ENCODE results near the gene NCOR2.
A peak's percentile ranks its signal among the peaks of the same experiment; 100 is the strongest.

Gene NCOR2

DNA sequence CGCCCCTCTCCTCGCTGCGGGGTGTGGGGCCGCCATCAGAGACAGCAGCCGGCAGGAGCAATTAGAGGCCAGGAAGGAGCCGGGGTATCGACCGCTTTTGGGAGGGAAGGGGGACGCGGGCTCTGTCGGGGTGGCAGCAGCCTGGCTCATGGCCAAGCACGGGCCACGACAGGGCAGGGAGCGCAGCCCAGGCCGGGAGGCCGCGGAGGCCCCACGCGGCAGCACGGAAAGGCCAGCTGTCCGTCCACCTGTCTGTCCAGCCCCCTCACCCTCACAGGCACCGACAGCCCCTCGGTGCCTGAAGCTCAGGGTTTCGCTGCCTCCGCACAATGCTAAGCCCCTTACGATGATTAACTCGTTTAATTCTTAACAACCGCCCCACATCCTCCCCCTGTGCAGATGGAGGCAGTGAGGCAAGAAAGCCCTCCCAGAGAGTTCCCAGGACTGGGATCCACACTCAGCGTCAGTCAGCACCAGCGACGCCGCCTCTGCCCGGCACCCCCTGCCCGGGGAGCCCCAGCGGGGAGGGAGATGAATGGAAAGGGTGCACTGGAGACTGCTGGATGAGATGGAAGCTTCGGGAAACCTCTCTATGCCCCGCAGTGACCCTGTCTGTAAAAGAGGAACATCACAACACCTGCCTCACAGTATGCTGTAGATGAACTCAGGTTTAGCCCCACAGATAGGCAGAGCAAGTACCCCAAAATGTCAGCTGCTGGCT is 23.7 kb downstream of the NCOR2 start:
- DNase-seq (ENCODE audit: low spot score): peak; percentile 82

DNA sequence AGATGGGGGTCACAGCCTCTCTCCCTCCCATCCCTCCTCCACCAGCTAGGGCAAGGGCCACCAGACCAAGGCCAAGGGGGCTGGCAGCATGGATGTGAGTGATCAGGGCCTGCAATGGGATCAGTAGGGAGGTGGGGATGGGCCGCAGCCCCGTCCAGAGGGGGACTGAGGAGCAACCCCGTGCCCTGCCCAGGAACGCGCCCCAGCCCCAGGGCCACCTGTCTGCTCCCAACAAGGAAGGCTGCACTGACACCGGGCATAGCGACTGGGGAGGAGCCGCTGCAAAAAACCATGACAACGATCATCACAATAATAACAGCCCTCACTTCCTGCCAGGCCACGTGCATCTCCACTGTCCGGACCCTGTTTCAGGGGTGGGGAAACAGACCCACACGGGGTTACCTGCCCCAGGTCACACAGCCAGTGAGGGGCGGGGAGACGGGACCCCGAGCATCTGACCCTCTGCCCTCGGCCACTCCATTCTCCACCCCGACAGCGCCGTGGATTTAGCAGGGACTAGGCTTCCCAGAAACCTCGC is 24.3 kb downstream of the NCOR2 start:
- DNase-seq (ENCODE audit: low spot score): peak; percentile 72

DNA sequence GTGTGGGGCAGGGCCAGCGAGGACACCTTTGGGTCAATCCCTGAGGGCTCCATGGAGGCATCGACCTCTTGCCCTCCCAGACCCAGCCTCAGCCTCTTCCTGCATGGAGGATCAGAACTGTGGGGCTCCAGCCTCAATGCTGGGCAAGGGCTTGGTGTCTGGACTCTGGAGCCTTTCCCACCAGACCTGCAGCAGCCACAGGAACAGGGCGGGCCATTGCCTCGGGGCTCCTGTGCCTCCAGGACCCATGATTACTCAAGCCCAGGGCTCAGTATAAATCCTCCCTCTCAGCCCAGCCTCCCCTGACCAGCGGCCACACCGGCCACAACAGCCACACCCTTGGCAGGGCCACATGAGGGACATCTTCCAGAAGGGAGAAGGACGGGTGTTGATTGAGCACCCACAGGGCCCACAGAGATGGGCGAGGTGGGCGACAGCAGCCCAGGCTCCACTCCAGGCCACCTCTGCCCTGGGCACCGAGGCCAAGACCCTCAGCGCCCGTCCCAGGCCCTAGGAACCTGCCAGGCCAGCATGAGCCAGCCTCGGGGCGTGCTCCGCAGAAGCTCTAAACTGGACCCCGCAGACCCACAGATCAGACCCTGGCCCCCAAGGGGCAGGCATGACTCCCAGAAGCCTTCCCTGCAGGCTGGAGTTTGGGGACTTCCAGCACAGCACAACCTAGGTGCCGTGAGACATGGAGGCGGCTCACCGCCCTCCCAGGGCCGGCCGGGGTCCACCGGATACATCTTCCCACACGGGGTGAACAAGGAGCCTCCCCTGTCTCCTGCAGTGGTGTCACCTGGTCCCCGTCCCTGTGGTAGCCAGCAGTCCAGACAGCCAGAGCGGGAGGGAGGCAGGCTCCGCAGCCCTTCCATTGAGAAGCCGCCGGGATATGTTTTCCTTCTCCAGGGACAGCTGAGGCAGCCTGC is 25.1 kb downstream of the NCOR2 start:
- no peak for DNase-seq (ENCODE audit: low spot score)

DNA sequence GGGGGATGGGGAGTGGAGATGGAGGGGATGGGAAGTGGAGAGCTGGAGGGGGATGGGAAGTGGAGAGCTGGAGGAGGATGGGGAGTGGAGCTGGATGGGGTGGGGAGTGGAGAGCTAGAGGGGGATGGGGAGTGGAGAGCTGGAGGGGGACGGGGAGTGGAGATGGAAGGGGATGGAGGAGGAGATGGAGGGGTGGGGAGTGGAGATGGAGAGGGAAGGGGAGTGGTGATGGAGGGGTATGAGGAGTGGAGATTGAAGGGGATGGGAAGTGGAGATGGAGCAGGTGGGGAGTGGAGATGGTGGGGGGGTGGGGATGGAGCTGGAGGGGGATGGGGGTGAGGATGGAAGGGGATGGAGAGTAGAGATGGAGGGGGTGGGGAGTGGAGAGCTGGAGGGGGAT is 26.1 kb downstream of the NCOR2 start:
- DNase-seq (ENCODE audit: low spot score): no peak

DNA sequence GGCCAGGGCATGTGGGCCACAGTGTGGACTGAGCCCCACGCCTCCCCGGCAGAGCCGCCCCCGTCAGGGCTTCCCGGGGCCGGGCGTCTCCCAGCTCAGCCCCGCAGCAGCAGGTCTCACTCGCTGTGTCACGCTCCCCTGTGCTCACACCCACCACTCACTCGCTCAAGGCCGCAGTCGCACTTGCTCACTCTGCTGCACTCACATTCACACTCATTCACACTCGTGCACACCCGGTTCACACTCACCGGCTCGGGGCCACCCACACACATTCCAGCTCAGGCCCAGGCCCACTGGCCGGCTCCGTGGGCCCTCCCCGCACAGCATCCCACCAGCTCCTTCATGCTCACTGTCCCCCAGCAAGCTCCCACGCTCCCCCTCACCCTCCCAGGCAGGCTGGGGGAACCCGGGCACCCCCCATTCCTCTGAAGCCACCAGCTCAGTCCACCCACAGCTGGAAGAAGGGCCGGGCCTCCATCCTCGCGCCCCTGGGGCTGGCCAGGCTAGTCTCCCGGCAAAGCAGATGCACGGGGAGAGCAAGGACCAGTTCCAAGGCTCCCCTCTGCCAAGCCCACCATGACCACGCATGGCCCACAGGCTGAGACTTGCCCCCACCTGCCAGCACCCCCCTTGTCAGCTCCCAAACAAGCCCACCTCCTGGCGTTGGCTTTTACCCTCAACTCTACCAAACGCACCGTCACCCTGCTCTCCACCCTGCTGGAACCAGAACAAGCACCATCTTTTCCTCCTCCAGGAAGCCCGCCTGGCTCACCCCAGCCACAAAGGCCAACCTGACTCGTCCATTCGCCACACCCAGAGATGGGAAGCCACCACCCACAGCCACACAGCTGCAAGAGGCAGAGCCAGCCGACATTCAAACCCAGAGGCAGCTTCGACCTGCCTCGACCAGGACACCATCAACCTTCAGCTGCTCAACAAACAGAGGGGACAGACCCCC is 28.0 kb downstream of the NCOR2 start:
- DNase-seq (ENCODE audit: low spot score): no peak

DNA sequence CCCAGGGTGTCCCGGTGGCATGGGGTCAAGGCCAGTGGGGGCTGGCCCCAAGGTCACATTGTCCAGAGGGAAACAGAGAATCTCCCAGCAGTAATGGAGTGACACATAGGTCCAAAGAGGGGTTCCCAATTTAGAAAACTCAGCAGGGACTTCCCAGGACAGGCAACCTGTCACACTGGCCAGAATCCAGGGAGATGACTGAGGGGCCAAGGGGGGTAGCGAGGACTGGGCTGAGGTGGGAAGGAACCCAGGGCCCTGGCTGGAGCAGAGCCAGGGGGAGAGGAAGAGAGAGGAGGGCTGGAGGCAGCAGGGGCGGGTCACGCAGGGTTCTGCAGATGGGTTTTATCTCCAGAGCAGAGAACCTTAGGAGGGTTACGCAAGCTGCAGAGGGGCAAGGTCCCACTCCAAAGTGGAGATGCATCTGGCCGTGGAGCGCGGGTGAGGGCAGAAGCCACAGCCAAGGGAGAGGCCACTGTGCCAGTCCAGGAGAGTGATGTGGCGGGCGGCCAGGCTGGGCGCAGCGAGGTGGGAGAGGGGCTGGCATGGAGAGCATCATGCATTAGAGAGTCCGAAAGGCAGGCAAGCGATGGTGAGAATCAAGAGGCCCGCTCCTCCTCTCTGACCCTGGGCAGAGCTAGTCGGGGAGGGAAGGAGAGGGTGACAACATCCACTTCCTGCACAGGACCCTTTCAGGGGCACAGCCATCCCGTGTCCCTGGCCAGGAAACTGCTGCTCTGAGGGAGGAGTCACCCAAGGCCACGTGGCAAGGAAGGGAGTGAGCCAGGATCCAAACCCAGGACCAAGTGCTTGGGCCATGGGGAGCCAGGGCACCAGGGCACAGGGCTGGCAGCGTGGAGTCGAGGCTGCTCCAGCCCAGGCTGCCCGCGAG is 29.0 kb downstream of the NCOR2 start:
- no peak for DNase-seq (ENCODE audit: low spot score)

DNA sequence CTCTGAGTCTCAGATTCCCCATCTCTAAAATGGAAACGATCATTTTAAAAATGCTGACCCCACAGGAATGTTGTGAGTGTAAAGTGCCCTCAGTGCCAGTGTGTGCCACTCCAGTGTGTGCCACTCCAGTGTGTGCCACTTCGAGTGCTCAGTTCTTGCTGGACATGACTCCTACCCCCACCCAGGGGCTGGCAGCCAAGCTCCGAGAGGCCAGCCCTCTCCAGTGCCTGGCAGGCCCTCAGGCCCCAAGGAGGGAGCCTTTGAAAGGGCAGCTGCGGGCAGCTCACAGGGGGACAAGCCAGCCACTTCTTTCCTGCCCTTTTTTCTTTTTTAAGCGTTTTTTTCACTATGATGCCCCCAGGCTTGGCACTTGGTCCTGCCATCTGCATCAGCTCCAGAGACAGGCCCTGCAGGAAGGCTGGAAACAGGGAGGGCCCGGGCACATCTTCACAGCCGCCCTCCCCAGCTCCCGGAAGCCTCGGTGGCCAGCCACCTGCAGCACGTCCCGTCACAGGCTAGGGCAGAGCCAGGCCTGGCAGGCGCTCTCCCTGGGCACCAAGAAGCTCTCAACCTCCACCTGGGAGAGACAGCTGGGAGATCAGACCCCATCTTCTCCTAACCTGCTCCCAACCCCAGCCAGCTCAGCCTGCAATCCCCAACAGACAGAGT is 29.8 kb downstream of the NCOR2 start:
- DNase-seq (ENCODE audit: low spot score): no peak

DNA sequence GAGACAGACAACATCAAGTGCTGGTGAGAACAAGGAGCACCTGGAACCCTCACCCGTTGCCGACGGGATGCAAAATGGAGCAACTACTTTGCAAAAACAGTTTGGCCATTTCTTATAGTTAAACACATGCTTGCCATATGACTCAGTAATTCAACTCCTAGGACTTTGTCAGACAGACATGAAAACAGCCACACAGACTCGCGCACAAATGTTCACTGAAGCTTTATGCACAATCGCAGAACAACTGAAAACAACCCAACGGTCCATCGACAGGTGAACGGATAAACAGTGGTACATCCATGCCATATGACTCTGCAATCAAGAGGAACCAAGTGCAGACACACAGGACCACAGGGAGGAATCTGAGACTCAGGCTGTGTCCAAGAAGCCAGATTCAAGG is 30.8 kb downstream of the NCOR2 start:
- DNase-seq (ENCODE audit: low spot score): no peak

DNA sequence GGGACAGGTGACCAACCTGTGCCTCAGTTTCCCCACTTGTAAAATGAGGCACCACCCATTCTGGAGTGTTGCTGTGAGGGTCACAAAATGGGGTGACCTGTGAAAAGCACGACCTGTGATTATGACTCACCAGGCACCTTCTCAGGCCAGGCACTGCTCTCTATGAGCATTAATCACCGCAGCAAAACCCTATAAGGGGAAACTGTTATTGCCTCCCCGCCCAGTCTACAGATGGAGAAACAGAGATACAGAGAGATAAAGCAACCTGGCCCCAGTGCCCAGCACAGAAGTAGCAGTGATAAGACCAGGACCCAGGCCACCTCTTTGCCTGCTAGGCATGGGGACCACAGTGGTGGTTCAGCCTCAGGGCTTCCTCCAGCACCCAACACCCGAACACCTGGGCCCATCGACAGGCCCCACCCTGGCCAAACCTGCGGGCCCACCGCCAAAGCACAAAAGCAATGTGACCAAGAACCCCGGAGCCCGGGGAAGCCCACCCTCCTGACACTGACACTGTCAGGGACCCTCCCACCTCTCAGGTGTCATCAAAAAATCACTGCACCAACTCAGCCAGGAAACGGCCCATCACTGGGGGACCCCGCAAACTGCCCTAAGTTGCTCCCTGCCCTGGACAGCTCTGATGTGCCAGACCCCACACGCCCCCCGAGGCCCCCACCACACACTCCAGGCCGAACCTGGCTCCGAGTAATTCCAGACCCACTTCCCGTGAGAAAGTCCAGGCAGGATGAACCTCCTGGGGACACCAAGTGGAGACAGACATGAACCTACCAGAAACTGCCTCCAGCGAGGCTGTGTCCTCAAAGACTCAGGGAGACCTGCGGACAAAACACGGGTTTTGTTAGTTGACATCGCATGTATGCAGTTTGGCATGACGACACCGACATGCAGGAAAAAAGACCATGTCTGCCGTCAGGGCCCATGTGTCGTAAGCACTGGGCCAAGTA is 32.4 kb downstream of the NCOR2 start:
- DNase-seq (ENCODE audit: low spot score): no peak

DNA sequence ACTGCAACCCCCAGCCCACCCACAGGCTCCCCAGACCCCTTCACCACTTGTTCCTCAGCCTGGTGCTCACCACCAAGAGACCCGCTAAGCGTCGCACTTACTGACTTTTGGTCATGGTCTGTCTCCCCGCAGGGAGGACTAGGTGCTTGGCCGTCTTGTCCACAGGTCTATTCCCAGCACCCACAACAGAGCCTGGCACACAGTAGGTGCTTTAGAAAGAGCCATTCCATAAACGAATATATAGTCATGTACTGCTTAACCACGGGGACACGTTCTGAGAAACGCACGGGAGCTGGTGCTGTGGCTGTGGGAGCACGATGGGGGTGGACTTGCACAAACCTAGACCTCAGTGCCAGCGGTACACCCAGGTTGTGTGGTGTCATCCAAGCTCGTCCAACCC is 34.0 kb downstream of the NCOR2 start:
- DNase-seq (ENCODE audit: low spot score): no peak

DNA sequence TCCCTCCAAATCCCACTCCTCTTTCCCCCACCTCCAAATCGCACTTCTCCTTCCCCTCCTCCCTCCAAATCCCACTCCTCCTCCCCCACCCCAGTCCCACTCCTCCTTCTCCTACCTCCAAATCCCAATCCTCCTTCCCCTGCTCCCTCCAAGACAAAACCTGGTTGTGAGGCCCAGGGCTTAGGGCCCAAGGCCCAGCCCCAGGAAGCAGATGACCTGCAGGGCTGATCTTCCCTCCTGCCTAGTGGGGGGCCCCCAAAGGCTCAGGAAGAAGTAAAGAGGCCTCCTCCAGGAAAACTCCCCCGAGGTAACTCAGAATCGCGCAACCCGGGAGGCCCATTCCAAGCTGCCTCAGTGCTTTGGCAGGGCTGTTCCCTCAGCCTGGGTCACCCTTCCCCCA is 34.4 kb downstream of the NCOR2 start:
- DNase-seq (ENCODE audit: low spot score): no peak

DNA sequence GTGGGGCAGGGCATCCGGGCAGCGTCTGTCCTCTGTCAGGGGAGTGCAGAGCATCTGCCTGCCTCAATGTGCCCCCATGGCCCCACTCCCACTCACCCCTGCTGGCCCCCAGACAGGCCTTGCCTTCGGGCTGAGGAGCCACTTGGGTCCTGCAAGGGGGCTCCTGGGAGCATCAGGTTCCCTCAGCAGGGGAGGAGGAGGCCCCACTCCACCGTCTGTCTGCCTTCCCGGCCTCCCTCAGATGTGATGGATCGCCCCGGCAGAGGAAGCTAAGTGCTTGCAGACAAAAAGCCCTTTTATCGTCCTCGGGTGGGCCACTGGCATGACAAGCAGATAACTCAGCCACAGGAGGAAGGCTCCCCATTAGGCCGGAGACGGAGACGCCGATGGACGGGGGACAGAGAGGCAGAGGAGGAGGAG is 35.1 kb downstream of the NCOR2 start:
- DNase-seq (ENCODE audit: low spot score): no peak

DNA sequence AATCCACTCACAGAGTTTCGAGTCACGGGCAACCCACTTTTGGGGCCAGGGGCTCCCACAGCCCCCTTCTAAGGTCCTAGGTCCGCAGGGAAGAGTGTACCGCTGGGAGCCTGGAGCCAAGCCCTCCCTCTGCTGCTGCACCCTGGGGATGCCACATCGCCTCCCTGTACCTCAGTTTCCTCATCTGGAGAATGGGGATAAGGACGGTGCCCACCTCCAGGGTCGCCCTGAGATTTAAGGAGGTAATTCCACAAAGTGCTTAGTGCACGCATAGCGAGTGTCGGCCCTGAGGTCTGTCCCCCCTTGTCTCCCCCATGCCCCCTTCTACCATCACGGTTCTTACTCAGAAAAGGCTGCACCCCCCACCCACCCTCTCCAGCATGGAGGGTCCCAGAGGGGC is 35.5 kb downstream of the NCOR2 start:
- no peak for DNase-seq (ENCODE audit: low spot score)

DNA sequence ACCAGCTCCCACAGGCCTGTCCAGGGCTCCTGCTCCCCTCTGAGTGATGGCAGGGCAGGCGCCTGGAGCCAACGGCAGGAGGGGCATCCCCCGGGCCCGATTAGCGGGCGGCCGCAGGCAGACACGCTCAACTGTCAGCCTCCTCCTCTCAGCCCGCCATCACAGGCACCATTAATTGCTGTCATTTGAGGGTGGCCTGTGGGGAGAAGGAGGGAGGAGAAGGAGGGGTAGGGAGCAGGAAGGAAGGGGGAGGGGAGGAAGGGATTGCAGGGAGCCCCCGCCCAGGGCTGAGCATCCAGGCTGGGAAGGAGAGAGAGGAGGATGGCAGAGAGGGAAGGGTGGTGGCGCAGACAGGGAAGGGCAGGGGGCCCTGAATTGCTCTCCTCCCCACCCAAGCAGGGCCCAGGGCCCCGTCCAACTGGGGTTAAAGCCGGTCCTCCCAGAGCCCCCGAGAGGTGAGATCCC is 36.1 kb downstream of the NCOR2 start:
- DNase-seq (ENCODE audit: low spot score): peak; percentile 82

DNA sequence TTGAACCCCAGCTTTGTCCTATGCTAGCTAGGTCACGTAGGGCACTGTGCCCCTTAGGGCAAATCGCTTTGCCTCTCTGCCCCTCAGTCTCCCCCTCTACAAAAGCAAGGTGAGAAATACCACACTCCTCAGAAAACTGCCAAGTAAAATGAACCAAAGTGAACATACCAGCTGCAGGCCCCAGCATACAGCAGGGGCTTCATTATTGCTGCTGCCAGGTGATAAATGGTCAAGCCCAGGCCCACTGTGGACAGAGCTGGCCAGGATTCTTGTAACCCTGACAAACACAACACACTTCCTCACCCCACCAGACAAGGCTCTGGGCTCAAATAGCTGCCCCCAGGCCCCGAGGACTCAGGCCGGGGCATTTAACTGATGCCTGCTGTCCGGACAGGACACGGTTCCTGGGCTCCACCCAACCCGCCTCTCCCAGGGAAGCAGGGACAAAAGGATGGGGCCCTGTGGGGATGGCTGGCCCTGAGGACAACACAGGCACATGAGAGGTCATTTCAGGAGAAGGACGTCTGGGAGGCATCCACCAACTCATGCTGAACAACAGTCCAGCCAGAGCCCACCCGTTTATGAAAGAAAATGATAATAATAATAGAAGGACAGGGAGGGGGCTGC is 36.7 kb downstream of the NCOR2 start:
- DNase-seq (ENCODE audit: low spot score): no peak

DNA sequence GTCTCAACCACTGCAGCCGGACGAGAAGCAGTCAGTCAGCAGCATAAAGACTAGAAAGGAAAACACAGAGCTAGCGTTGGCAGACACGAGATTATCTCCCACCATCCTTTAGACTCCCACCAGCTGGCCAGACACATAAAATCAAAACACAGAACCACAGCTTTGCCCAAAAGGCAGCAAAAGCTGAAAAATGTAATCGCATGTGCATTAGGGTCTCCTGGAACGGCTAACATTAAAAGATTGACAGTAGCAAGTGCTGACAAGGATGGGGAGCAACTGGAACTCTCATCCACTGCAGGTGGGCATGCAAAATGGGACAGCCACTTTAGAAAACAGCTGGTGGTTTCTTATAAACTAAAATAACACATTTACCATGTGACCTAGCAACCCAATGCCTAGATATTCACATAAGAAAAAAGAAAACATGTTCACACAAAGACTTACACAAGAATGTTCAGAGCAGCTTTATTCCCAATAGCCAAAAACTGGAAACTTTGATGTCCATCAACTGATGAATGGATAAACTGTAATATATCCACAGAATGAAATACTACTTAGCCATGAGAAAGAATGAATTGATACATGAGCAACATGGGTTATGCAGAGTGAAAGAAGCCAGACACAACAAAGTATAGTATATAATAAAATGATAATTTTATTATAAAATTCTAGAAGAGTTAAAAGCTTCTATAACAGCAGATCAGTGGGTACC is 37.7 kb downstream of the NCOR2 start:
- DNase-seq (ENCODE audit: low spot score): no peak

DNA sequence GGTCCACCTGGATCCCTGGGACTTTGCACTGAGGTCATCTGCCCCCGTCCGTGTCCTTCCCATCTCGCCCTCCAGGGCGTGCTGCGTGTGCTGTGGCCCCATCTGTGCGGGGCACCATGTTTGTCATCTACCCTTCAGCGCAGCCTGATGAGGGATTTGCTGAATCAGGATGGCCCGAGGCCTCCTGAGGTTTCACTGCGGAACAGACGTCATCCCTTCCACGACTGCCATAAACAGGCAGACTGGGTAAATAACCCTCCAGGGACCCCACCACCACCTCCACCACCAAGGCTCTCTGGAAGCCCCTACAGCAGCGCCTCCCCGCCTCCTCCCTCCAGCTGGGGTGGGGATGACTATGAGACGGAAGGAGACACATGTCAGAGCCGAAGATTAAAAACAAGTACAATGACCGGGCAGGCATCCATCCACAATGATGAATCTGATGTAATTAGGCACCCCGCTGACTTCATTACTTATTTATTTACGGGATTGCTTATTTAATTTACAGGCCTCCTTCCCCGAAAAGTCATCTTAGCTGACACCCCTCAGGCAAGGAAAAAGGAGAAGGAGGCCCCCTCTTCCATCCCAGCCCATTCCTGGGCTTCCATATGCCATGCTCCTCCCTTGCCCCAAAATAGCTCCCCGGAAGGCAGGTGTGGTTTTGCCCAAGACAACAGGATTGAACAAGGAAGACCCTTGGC is 39.4 kb downstream of the NCOR2 start:
- DNase-seq (ENCODE audit: low spot score): peak; percentile 89
